H1 (cell line): ENCODE data around the gene CCL28. TPM values are rescaled to one million over a fixed set of nuclear protein-coding genes. Genes with fewer than 3 reads are reported as not detected.

Experiments used
- CTCF ChIA-PET: fragments of 300-600 bp; sonication (Branson Sonifier 250); formaldehyde crosslinking; loops from one replicate; lab custom pipeline; 2021; ENCODE audit not compliant: partially characterized antibody; lab: Charles Lee
- POLR2A ChIA-PET: fragments of 300-600 bp; sonication (Branson Sonifier 250); formaldehyde crosslinking; loops from one replicate; lab custom pipeline; 2021; ENCODE audit warnings: inconsistent platforms; ENCODE audit not compliant: partially characterized antibody; lab: Charles Lee
- DNase-seq, 2 experiments: peaks; one replicate each; pipeline versions ENCODE4 v3.0.0 to v3.0.0-alpha.2; 2010 to 2022; ENCODE audit warnings: low spot score in 2 of 2, low read depth in 1 of 2, mixed read lengths in 1 of 2
- FAIRE-seq: peaks from 2 replicates; lab custom pipeline; 2011; peaks lifted over from hg19 to GRCh38; lab: Jason Lieb, UNC
- H2AFZ ChIP-seq: 2 replicates; pipeline ENCODE4 v1.8.1; 2012; ENCODE audit warnings: low read length, inconsistent platforms
- H2AK5ac ChIP-seq: 2 replicates; pipeline ENCODE4 v1.6.1; 2013; ENCODE audit warnings: low read depth, low read length
- H2BK120ac ChIP-seq: replicated peaks from 2 replicates; pipeline ENCODE3; 2013; ENCODE audit warnings: low read depth, low read length, inconsistent platforms
- H2BK12ac ChIP-seq: 2 replicates; pipeline ENCODE4 v1.6.1; 2013; ENCODE audit warnings: low read depth, low read length
- H2BK15ac ChIP-seq: 2 replicates; pipeline ENCODE4 v1.6.1; 2013; ENCODE audit warnings: low read length
- H2BK20ac ChIP-seq: 2 replicates; pipeline ENCODE4 v1.6.1; 2013; ENCODE audit warnings: low read length
- H2BK5ac ChIP-seq: 2 replicates; pipeline ENCODE4 v1.6.1; 2013; ENCODE audit warnings: low read depth, low read length
- H3K14ac ChIP-seq: 2 replicates; pipeline ENCODE4 v1.6.1; 2013; ENCODE audit warnings: inconsistent platforms; ENCODE audit not compliant: insufficient read length
- H3K18ac ChIP-seq: 2 replicates; pipeline ENCODE4 v1.6.1; 2013; ENCODE audit warnings: low read length; ENCODE audit errors: extremely low read depth
- H3K23ac ChIP-seq: 2 replicates; pipeline ENCODE4 v1.6.1; 2013; ENCODE audit warnings: inconsistent platforms; ENCODE audit not compliant: insufficient read length
- H3K23me2 ChIP-seq: 2 replicates; pipeline ENCODE4 v1.6.1; 2013; ENCODE audit warnings: low read depth, low read length
- H3K27ac ChIP-seq: 2 replicates; pipeline ENCODE4 v1.6.1; 2011; ENCODE audit warnings: low read depth, low read length, inconsistent platforms
- H3K27me3 ChIP-seq, 4 experiments: replicated peaks in 1 of 4; 1 replicate in 1 of 4; 2 replicates in 3 of 4; pipeline versions ENCODE4 v1.6.1 to v1.8.1; 2011 to 2013; ENCODE audit warnings: low read length in 3 of 4, mild to moderate bottlenecking in 3 of 4, inconsistent platforms in 2 of 4, mixed read lengths in 2 of 4, moderate library complexity in 1 of 4; ENCODE audit not compliant: control insufficient read depth in 3 of 4, insufficient read depth in 3 of 4; ENCODE audit errors: extremely low read depth in 1 of 4
- H3K36me3 ChIP-seq, 4 experiments: 2 replicates each; pipeline versions ENCODE4 v1.6.1 to v1.8.1; 2011 to 2013; ENCODE audit warnings: mild to moderate bottlenecking in 4 of 4, low read length in 3 of 4, moderate library complexity in 2 of 4, control low read depth in 1 of 4, inconsistent platforms in 1 of 4; ENCODE audit not compliant: insufficient read depth in 4 of 4, control insufficient read depth in 2 of 4
- H3K4ac ChIP-seq: replicated peaks from 2 replicates; pipeline ENCODE3; 2013; ENCODE audit warnings: low read length, low read depth, mixed read lengths, inconsistent platforms; ENCODE audit not compliant: insufficient read length
- H3K4me1 ChIP-seq, 4 experiments: replicated peaks in 1 of 4; 1 replicate in 1 of 4; 2 replicates in 3 of 4; pipeline versions ENCODE4 v1.6.1 to v1.8.1; 2011 to 2013; ENCODE audit warnings: low read length in 3 of 4, inconsistent platforms in 2 of 4, mixed read lengths in 1 of 4; ENCODE audit not compliant: insufficient read depth in 4 of 4, control insufficient read depth in 3 of 4
- H3K4me2 ChIP-seq, 2 experiments: 2 replicates each; pipeline versions ENCODE4 v1.6.1 to v1.8.1; 2011 to 2013; ENCODE audit warnings: low read depth in 2 of 2, low read length in 2 of 2, control low read depth in 1 of 2, inconsistent platforms in 1 of 2, mild to moderate bottlenecking in 1 of 2; ENCODE audit not compliant: insufficient read depth in 1 of 2
- H3K4me3 ChIP-seq, 4 experiments: fragments of 200-600, 300-600 bp in 1 of 4; sonication (generic), shearing (Covaris generic), sonication (Bioruptor Twin) in 1 of 4; 2 replicates each; pipeline versions ENCODE4 v1.5.1 to v1.8.1; 2011 to 2016; ENCODE audit warnings: low read length in 4 of 4, low read depth in 3 of 4, control low read depth in 2 of 4, inconsistent platforms in 2 of 4, mild to moderate bottlenecking in 2 of 4, mixed read lengths in 1 of 4, moderate library complexity in 1 of 4; ENCODE audit not compliant: insufficient read depth in 2 of 4; ENCODE audit errors: extremely low read depth in 1 of 4
- H3K56ac ChIP-seq: replicated peaks from 2 replicates; pipeline ENCODE3; 2013; ENCODE audit warnings: low read depth, mild to moderate bottlenecking, mixed read lengths, low read length, inconsistent platforms; ENCODE audit not compliant: insufficient read length
- H3K79me1 ChIP-seq: 2 replicates; pipeline ENCODE4 v1.6.1; 2013; ENCODE audit warnings: low read depth, low read length, control low read depth
- H3K79me2 ChIP-seq, 2 experiments: 2 replicates each; pipeline versions ENCODE4 v1.6.1 to v1.8.1; 2012 to 2013; ENCODE audit warnings: low read length in 2 of 2, mild to moderate bottlenecking in 2 of 2, inconsistent platforms in 1 of 2; ENCODE audit not compliant: insufficient read depth in 2 of 2, control insufficient read depth in 1 of 2
- H3K9ac ChIP-seq, 4 experiments: replicated peaks in 1 of 4; 1 replicate in 1 of 4; 2 replicates in 3 of 4; pipeline versions ENCODE4 v1.6.1 to v1.8.1; 2011 to 2013; ENCODE audit warnings: low read depth in 3 of 4, low read length in 3 of 4, control low read depth in 2 of 4, mild to moderate bottlenecking in 2 of 4, moderate library complexity in 2 of 4, inconsistent platforms in 1 of 4; ENCODE audit errors: extremely low read depth in 1 of 4
- H3K9me3 ChIP-seq, 2 experiments: 2 replicates each; pipeline versions ENCODE4 v1.6.1 to v1.8.1; 2012 to 2013; ENCODE audit warnings: mild to moderate bottlenecking in 2 of 2, moderate library complexity in 2 of 2, control low read depth in 1 of 2, inconsistent platforms in 1 of 2, low read depth in 1 of 2, low read length in 1 of 2, mixed read lengths in 1 of 2; ENCODE audit not compliant: insufficient read depth in 2 of 2
- H4K20me1 ChIP-seq, 2 experiments: replicated peaks in 1 of 2; 2 replicates each; pipeline versions ENCODE3 to v1.8.1; 2011 to 2013; ENCODE audit warnings: inconsistent platforms in 2 of 2, low read length in 2 of 2, mild to moderate bottlenecking in 1 of 2; ENCODE audit not compliant: insufficient read depth in 2 of 2, control insufficient read depth in 1 of 2
- H4K5ac ChIP-seq: 2 replicates; pipeline ENCODE4 v1.6.1; 2013; ENCODE audit warnings: low read length, low read depth, mixed read lengths, inconsistent platforms; ENCODE audit not compliant: insufficient read length
- H4K8ac ChIP-seq: 2 replicates; pipeline ENCODE4 v1.8.0; 2013; ENCODE audit warnings: mild to moderate bottlenecking, moderate library complexity, low read length, inconsistent platforms; ENCODE audit not compliant: insufficient read depth; ENCODE audit errors: extremely low read depth
- H4K91ac ChIP-seq: replicated peaks from 2 replicates; pipeline ENCODE3; 2013; ENCODE audit warnings: low read length, mixed read lengths, inconsistent platforms; ENCODE audit not compliant: insufficient read length
- CHD1 ChIP-seq: IDR thresholded peaks from 2 replicates; pipeline ENCODE4 v1.6.1; 2012; ENCODE audit warnings: low read depth, low read length, improper control_type of control experiment
- EGR1 ChIP-seq: IDR thresholded peaks from 2 replicates; pipeline ENCODE4 v1.6.1; 2011; ENCODE audit warnings: low read depth, low read length, borderline replicate concordance
- GABPA ChIP-seq: IDR thresholded peaks from 2 replicates; pipeline ENCODE4 v1.6.1; 2011; ENCODE audit warnings: mild to moderate bottlenecking, low read length, moderate library complexity, borderline replicate concordance; ENCODE audit not compliant: insufficient read depth
- JUN ChIP-seq: IDR thresholded peaks from 2 replicates; pipeline ENCODE4 v1.6.1; 2011; ENCODE audit warnings: low read depth, mild to moderate bottlenecking, improper control_type of control experiment, low read length
- JUND ChIP-seq: IDR thresholded peaks from 2 replicates; pipeline ENCODE4 v1.6.1; 2011; ENCODE audit warnings: mild to moderate bottlenecking, improper control_type of control experiment, low read length
- KDM5A ChIP-seq: fragments of 200-600 bp; IDR thresholded peaks from 2 replicates; pipeline ENCODE4 v1.7.1; 2012; ENCODE audit warnings: mild to moderate bottlenecking, low read length, inconsistent platforms, mixed read lengths
- RAD21 ChIP-seq, 2 experiments: IDR thresholded peaks in 1 of 2; conservative IDR thresholded peaks in 1 of 2; 2 replicates each; pipeline ENCODE4 v1.6.1; 2011; ENCODE audit warnings: low read depth in 2 of 2, low read length in 2 of 2, improper control_type of control experiment in 1 of 2, inconsistent platforms in 1 of 2, mild to moderate bottlenecking in 1 of 2, moderate library complexity in 1 of 2
- SRF ChIP-seq: IDR thresholded peaks from 2 replicates; pipeline ENCODE4 v1.6.1; 2011; ENCODE audit warnings: mild to moderate bottlenecking, low read depth, low read length, moderate library complexity
- SUZ12 ChIP-seq: fragments of 200-600 bp; sonication (generic); IDR thresholded peaks from 2 replicates; pipeline ENCODE4 v1.6.1; 2012; ENCODE audit warnings: mild to moderate bottlenecking, inconsistent platforms, low read length, moderate library complexity, mixed read lengths
- polyA plus RNA-seq, 7 experiments: library from polyadenylated mRNA; depleted of rRNA in 3 of 7; stranded (reverse) in 5 of 7; unstranded in 2 of 7; fragments of >200 nt in 5 of 7; fragments of 200-250 nt in 2 of 7; gene quantifications; 1 replicate in 5 of 7; 2 replicates in 1 of 7; 4 replicates in 1 of 7; pipeline versions ENCODE4 v1.2.1 to v1.2.3, GENCODE V29; 2011 to 2013; ENCODE audit warnings: missing spikeins in 2 of 7, mixed read lengths in 2 of 7
- total RNA-seq: library from RNA; stranded (reverse); fragmentation: NEBNext Ultra II Directional; extraction: Animal tissue kit (Norgen Biotek cat#: 25700); gene quantifications from 2 replicates; pipeline ENCODE4 v1.2.1, GENCODE V29; 2021

Gene CCL28
- total and polyA plus RNA-seq, 2 of the 8 experiments (the other 6 are each of a cell fraction or from before 2014, with no cell fraction given), result 0.95 TPM; not detected in 1

DNA sequence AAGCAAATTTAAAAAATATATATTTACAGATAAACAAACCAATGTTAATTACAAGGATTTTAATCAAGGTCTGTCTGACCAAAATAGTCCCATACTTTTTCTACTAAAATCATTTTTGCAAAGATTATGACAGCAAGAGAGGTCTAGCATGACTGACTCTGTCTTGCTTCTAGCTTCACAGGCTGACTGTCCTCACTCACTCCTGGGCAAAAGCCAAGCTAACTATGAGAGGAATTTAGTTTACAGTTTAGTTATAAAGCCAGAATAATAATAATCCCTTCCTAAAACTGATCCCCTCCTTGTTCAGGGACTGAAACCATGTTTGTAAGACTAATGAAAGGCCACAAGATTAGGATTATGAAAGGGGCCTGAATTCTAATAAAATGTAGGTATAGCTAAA is 53.5 kb downstream of the CCL28 start:
- CTCF ChIA-PET, result interaction anchor here (0.9 kb wide), 1 partner anchor 20 kb away, joined by 3 read pairs; no protein-coding TSS in a partner anchor
- H3K4ac ChIP-seq, result no peak overlapping the region
- no peak overlapping the region for H3K9ac ChIP-seq
- no peak overlapping the region for H2AFZ ChIP-seq
- POLR2A ChIA-PET, result no interaction called here
- H3K23me2 ChIP-seq, result no peaks in the 10 kb centered on the region
- H2BK120ac ChIP-seq, result no peak overlapping the region
- no peak overlapping the region for H3K23ac ChIP-seq
- H3K4me2 ChIP-seq, result no peak overlapping the region
- no peak overlapping the region for H4K91ac ChIP-seq
- H3K4me3 ChIP-seq, result no peak overlapping the region
- H3K27ac ChIP-seq, result no peak overlapping the region
- no peaks in the 10 kb centered on the region for H3K79me2 ChIP-seq
- H4K5ac ChIP-seq, result no peak overlapping the region
- 0 out of 4 replicates have a peak, but pooled peaks cover 9 to 12% of the 10 kb centered on the region in 2 experiments for H3K9me3 ChIP-seq
- H2AK5ac ChIP-seq, result no peak overlapping the region
- no peaks in the 10 kb centered on the region for H3K27me3 ChIP-seq
- H4K8ac ChIP-seq, result no peak overlapping the region
- H3K14ac ChIP-seq, result no peak overlapping the region
- H2BK20ac ChIP-seq, result no peak overlapping the region
- H3K36me3 ChIP-seq, result no peaks in the 10 kb centered on the region
- DNase-seq (no peak), FAIRE-seq (no peak)
- TF ChIP-seq JUND (no peak), RAD21 (IDR thresholded peaks at IDR 0.05 in 1 of 2, conservative IDR thresholded peaks at IDR 0.05 in 1 of 2; ENCODE audit: low read depth in 2 of 2, low read length in 2 of 2) (no peak), JUN (no peak), EGR1 (no peak), SUZ12 (no peak), CHD1 (no peak), GABPA (no peak), SRF (no peak), KDM5A (no peak)
- H3K79me1 ChIP-seq, result no peaks in the 10 kb centered on the region
- no peaks in the 10 kb centered on the region for H4K20me1 ChIP-seq
- no peak overlapping the region for H3K18ac ChIP-seq
- H3K56ac ChIP-seq, result no peak overlapping the region
- H2BK5ac ChIP-seq, result no peak overlapping the region
- no peak overlapping the region for H2BK15ac ChIP-seq
- no peaks in the 10 kb centered on the region for H3K4me1 ChIP-seq
- no peak overlapping the region for H2BK12ac ChIP-seq
